Loucy (cell line): Measurements from ENCODE around the gene WNK2.

ENCODE experiments used
- EZH2phosphoT487 ChIP-seq: fragments of 200-600 bp; IDR thresholded peaks from 2 replicates; pipeline ENCODE4 v1.6.1; 2018; ENCODE audit warnings: antibody characterized with exemption, mild to moderate bottlenecking, moderate library complexity, borderline replicate concordance
- TF ChIP-seq, protein P1 (sequence below): fragments of 200-600 bp; sonication (generic); conservative IDR thresholded peaks from 2 replicates; pipeline ENCODE4 v1.5.1; 2014; ENCODE audit warnings: mild to moderate bottlenecking, antibody characterized with exemption, low read length

DNA sequence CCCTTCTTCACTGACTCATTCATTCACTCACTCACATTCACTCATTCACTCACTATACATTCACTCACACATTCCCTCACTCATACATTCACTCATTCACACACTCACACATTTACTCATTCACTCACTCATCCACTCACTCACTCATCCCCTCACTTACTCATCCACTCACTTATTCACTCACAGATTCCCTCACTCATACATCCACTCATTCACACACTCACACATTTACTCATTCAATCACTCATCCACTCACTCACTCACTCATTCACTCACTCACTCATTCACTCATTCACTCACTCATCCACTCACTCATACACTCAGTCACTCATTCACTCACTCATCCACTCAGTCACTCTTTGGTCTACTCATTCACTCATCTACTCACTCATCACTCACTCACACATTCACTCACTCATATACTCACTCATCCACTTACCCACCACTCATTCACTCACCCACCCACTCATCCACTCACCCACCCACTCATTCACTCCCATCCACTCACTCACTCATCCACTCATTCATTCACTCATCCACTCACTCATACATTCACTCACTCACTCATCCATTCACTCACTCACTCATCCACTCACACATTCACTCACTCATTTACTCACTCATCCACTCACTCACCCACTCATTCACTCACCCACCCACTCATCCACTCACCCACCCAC lies 27.2 kb downstream of the WNK2 start:
- TF ChIP-seq, protein P1, sequence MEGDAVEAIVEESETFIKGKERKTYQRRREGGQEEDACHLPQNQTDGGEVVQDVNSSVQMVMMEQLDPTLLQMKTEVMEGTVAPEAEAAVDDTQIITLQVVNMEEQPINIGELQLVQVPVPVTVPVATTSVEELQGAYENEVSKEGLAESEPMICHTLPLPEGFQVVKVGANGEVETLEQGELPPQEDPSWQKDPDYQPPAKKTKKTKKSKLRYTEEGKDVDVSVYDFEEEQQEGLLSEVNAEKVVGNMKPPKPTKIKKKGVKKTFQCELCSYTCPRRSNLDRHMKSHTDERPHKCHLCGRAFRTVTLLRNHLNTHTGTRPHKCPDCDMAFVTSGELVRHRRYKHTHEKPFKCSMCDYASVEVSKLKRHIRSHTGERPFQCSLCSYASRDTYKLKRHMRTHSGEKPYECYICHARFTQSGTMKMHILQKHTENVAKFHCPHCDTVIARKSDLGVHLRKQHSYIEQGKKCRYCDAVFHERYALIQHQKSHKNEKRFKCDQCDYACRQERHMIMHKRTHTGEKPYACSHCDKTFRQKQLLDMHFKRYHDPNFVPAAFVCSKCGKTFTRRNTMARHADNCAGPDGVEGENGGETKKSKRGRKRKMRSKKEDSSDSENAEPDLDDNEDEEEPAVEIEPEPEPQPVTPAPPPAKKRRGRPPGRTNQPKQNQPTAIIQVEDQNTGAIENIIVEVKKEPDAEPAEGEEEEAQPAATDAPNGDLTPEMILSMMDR: no peak
- TF ChIP-seq EZH2phosphoT487: no peak
